MCF 10A (cell line): ENCODE results near the gene GRAP. TPM values are rescaled to one million over a fixed set of nuclear protein-coding genes. Genes with fewer than 3 reads are reported as not detected.
"Not testable (repeated sequence)": the region's sequence is repeated elsewhere in the genome, so short reads cannot be mapped to it uniquely, and the experiment has no call there.

Experiments used
- Bru-seq: library from RNA; stranded (reverse); fragments of 400-500 nt; gene quantifications from one replicate; lab custom pipeline; 2021; lab: Mats Ljungman, UMichigan
- BruChase-seq, 2 experiments: library from RNA; stranded (reverse); fragments of 400-500 nt; gene quantifications; one replicate each; lab custom pipeline; 2021; lab: Mats Ljungman, UMichigan
- BruUV-seq: library from RNA; stranded (reverse); fragments of 400-500 nt; replicated peaks from 2 replicates; lab custom pipeline; 2021; lab: Mats Ljungman, UMichigan
- CTCF ChIA-PET: fragments of 300-600 bp; sonication (Branson Sonifier 250); formaldehyde crosslinking; extraction: SDS; loops from one replicate; lab custom pipeline; 2021; ENCODE audit warnings: antibody characterized with exemption, inconsistent platforms; lab: Yijun Ruan, JAX
- POLR2A ChIA-PET: fragments of 300-600, 350-650 bp; sonication (Branson Sonifier 250); formaldehyde crosslinking; extraction: SDS; loops from one replicate; lab custom pipeline; 2020; ENCODE audit warnings: antibody characterized with exemption, inconsistent platforms; lab: Yijun Ruan, JAX
- DNase-seq: peaks from one replicate; pipeline ENCODE4 v3.0.0-alpha.2; 2018; ENCODE audit not compliant: unreplicated experiment
- H3K27ac Mint-ChIP-seq: one replicate; pipeline ENCODE4 v1.8.0; 2022; ENCODE audit warnings: mild to moderate bottlenecking, low read depth, mixed read lengths; ENCODE audit not compliant: unreplicated experiment
- H3K27me3 Mint-ChIP-seq: one replicate; pipeline ENCODE4 v1.8.0; 2022; ENCODE audit warnings: mixed read lengths; ENCODE audit not compliant: insufficient read depth, unreplicated experiment
- H3K36me3 Mint-ChIP-seq: one replicate; pipeline ENCODE4 v1.8.0; 2022; ENCODE audit warnings: mild to moderate bottlenecking, moderate library complexity, mixed read lengths; ENCODE audit not compliant: insufficient read depth, unreplicated experiment
- H3K4me1 Mint-ChIP-seq: one replicate; pipeline ENCODE4 v1.8.0; 2022; ENCODE audit warnings: mixed read lengths; ENCODE audit not compliant: insufficient read depth, unreplicated experiment
- H3K4me3 Mint-ChIP-seq: one replicate; pipeline ENCODE4 v1.8.0; 2022; ENCODE audit warnings: mild to moderate bottlenecking, moderate library complexity, mixed read lengths; ENCODE audit not compliant: unreplicated experiment
- H3K9me3 Mint-ChIP-seq: one replicate; pipeline ENCODE4 v1.8.0; 2022; ENCODE audit warnings: mixed read lengths; ENCODE audit not compliant: unreplicated experiment
- intact Hi-C: fragments of 100-400 bp; cut with micrococcal nuclease; formaldehyde crosslinking; loops from 2 replicates; pipeline ENCODE4 v1.14.1; 2022
- long read RNA-seq: library from polyadenylated mRNA; stranded (forward); transcript quantifications from one replicate; pipeline ENCODE4 v2.0.0, GENCODE V29; 2022
- total RNA-seq: library from RNA; stranded (reverse); gene quantifications from 2 replicates; pipeline ENCODE4 v1.2.3, GENCODE V29; 2022

The GRAP gene
- total RNA-seq (not detected in 2 replicates), Bru-seq, nascent RNA (percentile 4 among the genes with signal in this experiment), BruChase-seq, experiment 1, labeled RNA remaining after a 6-hour chase (not detected), BruChase-seq, experiment 2, labeled RNA remaining after a 2-hour chase (percentile 9 among the genes with signal in this experiment)
- long read RNA-seq: 0 reads

GRCh38 chr17:19046782-19047375 is at the start of gene GRAP:
GRAP (minus strand) TSS chr17:19046957; CDS start chr17:19046926, 31 bp downstream.
- H3K27me3 Mint-ChIP-seq, CTCF ChIA-PET, H3K4me3 Mint-ChIP-seq, BruUV-seq, H3K9me3 Mint-ChIP-seq, DNase-seq, POLR2A ChIA-PET, H3K27ac Mint-ChIP-seq, intact Hi-C loops, H3K4me1 Mint-ChIP-seq, H3K36me3 Mint-ChIP-seq: not testable (repeated sequence)

GRCh38 chr17:19093684-19094438 is 47.1 kb upstream of the GRAP start:
- H3K27me3 Mint-ChIP-seq, BruUV-seq, H3K9me3 Mint-ChIP-seq, H3K27ac Mint-ChIP-seq, H3K36me3 Mint-ChIP-seq, H3K4me3 Mint-ChIP-seq, DNase-seq, intact Hi-C loops, H3K4me1 Mint-ChIP-seq, POLR2A ChIA-PET, CTCF ChIA-PET: not testable (repeated sequence)

- H3K4me3 Mint-ChIP-seq, DNase-seq, H3K4me1 Mint-ChIP-seq, intact Hi-C loops, H3K36me3 Mint-ChIP-seq, CTCF ChIA-PET, H3K9me3 Mint-ChIP-seq, H3K27ac Mint-ChIP-seq, BruUV-seq, H3K27me3 Mint-ChIP-seq, POLR2A ChIA-PET: not testable (repeated sequence)
These were observed 46.3 kb upstream of the GRAP start for GRCh38 chr17:19092737-19093683.

- POLR2A ChIA-PET, DNase-seq, H3K9me3 Mint-ChIP-seq, H3K27me3 Mint-ChIP-seq, H3K27ac Mint-ChIP-seq, H3K36me3 Mint-ChIP-seq, CTCF ChIA-PET, H3K4me3 Mint-ChIP-seq, BruUV-seq, H3K4me1 Mint-ChIP-seq, intact Hi-C loops: not testable (repeated sequence)
These were observed 43.5 kb upstream of the GRAP start for GRCh38 chr17:19090058-19090772.

- H3K27ac Mint-ChIP-seq, intact Hi-C loops, DNase-seq, H3K4me3 Mint-ChIP-seq, CTCF ChIA-PET, POLR2A ChIA-PET, H3K9me3 Mint-ChIP-seq, BruUV-seq, H3K27me3 Mint-ChIP-seq, H3K4me1 Mint-ChIP-seq, H3K36me3 Mint-ChIP-seq: not testable (repeated sequence)
These were observed 42.3 kb upstream of the GRAP start for GRCh38 chr17:19088804-19089685.

- BruUV-seq, CTCF ChIA-PET, H3K27ac Mint-ChIP-seq, H3K4me3 Mint-ChIP-seq, H3K27me3 Mint-ChIP-seq, H3K36me3 Mint-ChIP-seq, DNase-seq, H3K4me1 Mint-ChIP-seq, intact Hi-C loops, H3K9me3 Mint-ChIP-seq, POLR2A ChIA-PET: not testable (repeated sequence)
These were observed 30.6 kb upstream of the GRAP start for GRCh38 chr17:19077386-19077785.

GRCh38 chr17:19076398-19077192 is 29.8 kb upstream of the GRAP start:
- DNase-seq, H3K4me3 Mint-ChIP-seq, H3K9me3 Mint-ChIP-seq, H3K27ac Mint-ChIP-seq, POLR2A ChIA-PET, CTCF ChIA-PET, intact Hi-C loops, H3K4me1 Mint-ChIP-seq, H3K36me3 Mint-ChIP-seq, H3K27me3 Mint-ChIP-seq, BruUV-seq: not testable (repeated sequence)
